Skeletal muscle cell (primary cell): Measurements from ENCODE around the gene SPTLC1.

Experiments
- DNase-seq: peaks from one replicate; pipeline ENCODE4 v3.0.0-alpha.2; 2010; ENCODE audit warnings: low read depth
- H3K4me3 ChIP-seq: 2 replicates; pipeline ENCODE4 v1.5.1; 2011; ENCODE audit warnings: low read depth, mild to moderate bottlenecking, control low read depth, low read length, moderate library complexity

Gene SPTLC1

GRCh38 chr9:92001244-92001643 is 114.0 kb downstream of the SPTLC1 start:
- DNase-seq: no peak
- H3K4me3 ChIP-seq: no peak overlapping the region

- H3K4me3 ChIP-seq: no peak overlapping the region
- DNase-seq: no peak
These were observed 120.1 kb downstream of the SPTLC1 start for GRCh38 chr9:91995000-91995655.

- DNase-seq: no peak
These were observed 120.8 kb downstream of the SPTLC1 start for GRCh38 chr9:91994422-91994821.

GRCh38 chr9:91992461-91993041 is 122.7 kb downstream of the SPTLC1 start:
- no peak overlapping the region for H3K4me3 ChIP-seq
- DNase-seq: no peak

More at GRCh38 chr9:91994422-91994821, 120.8 kb downstream of the SPTLC1 start:
- no peak overlapping the region for H3K4me3 ChIP-seq

- peak overlapping the region; percentile 20 for H3K4me3 ChIP-seq
- no peak for DNase-seq
These were observed 123.4 kb downstream of the SPTLC1 start for GRCh38 chr9:91991721-91992341.

GRCh38 chr9:91986248-91986647 is 129.0 kb downstream of the SPTLC1 start:
- no peak overlapping the region for H3K4me3 ChIP-seq
- no peak for DNase-seq

GRCh38 chr9:91985692-91986091 is 129.5 kb downstream of the SPTLC1 start:
- no peak for DNase-seq
- H3K4me3 ChIP-seq: no peak overlapping the region
